Measurements from ENCODE around the gene PTPRN2. TPM values are rescaled to one million over a fixed set of nuclear protein-coding genes. Genes with fewer than 3 reads are reported as not detected.

PTPRN2 gene
- total and polyA plus RNA-seq, 9 of the 15 experiments (the other 6 are each of a cell fraction or from before 2014, with no cell fraction given), result not detected

DNA sequence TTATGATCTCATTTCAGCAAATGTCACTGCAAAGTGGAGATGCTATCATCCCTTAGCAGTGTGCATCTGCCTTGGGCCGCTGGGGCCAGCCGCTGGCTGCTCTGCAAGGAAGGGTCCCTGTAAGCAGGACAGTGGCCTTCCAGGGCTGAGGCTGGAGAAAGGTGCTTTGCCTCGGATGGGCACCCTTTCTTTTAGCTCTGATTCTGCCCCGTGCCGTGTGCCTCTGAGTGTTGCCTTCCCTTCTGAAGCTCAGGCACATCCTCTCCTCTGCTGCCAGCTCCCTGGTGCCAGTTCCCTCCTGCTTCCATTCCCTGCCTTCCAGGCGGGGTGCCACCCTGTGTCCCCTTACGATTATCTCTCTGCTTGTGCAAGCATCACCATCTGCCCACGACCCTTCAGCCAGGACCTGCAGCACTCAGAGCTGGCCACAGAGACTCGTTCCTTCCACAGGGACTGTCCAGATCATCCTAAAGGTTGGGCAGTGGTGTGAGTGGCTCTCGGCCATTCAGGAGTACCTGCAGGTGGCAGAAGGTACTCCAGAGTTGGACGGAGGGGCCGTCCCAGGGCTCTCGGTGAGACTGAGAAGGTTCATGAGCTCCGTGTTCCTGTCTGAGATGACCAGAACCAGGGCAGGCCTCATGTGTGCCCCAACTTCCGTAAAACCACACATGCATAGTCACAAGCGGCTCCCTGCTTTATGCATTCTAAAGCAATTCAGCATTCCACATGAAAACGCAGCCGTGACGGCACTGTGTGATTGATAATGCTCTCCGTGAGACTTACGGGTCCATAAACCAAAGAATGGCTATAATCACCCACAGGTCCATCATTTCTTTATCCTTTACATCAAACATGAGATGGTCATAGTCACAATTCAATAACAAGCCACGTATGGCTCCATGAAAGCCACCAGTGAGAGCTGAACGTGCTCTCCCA is 879.4 kb downstream of the PTPRN2 start (continued):
- TF ChIP-seq TCFL5 (CRISPR knock-in tag; conservative IDR thresholded peaks at IDR 0.05), result no peak
- TF ChIP-seq SUPT5H (IDR thresholded peaks at IDR 0.05), result no peak
- no peak for TF ChIP-seq CREBBP (IDR thresholded peaks at IDR 0.05; ENCODE audit: low read depth, low read length)
- no peak for TF ChIP-seq MEF2D (tag; conservative IDR thresholded peaks at IDR 0.05; ENCODE audit: low read depth)
- no peak for TF ChIP-seq KLF1 (tag; IDR thresholded peaks at IDR 0.05)
- no peak for TF ChIP-seq FOSL1 (tag; conservative IDR thresholded peaks at IDR 0.05)
- no peak for TF ChIP-seq ETS2 (tag; IDR thresholded peaks at IDR 0.05; ENCODE audit: borderline replicate concordance, poor library complexity, severe bottlenecking)

DNA sequence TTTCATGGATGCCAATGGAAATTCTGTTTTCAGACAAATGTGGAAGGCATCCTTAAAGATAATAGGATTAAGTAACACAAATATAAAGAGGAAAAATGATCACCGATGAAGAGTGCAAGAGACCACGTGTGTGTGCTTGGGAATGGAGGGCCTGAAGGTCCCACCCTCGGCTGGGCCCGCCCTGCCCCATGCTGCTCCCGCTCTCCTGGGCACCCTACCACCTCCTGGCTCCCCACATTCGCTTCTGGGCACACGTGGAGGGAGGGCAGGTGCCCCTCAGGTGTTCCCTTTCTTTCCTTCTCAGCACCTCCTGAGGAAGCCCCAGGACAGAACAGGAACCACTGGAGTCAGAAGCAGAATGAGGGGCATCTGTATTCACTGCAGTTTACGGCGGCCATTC is 883.3 kb downstream of the PTPRN2 start:
- ChIA-PET POLR2A (no interaction called here), CTCF (ENCODE audit: low intra/inter-chr PET ratio) (no interaction called here)
- Histone ChIP-seq H3K9ac (ENCODE audit: insufficient read depth in 1 of 2, low read depth in 2 of 2, low read length in 2 of 2) (no peak overlapping the region), H3K4me3 (no peak overlapping the region), H3K9me3 (replicated peaks; ENCODE audit: control insufficient read depth, insufficient read depth, low read depth, low read length) (no peaks in the 10 kb centered on the region), H3K27me3 (ENCODE audit: control insufficient read depth in 2 of 2, insufficient read depth in 2 of 2, low read length in 2 of 2) (peaks cover 64 to 99% of the 10 kb centered on the region in 2 experiments), H3K4me1 (replicated peaks in 1 of 2; ENCODE audit: control insufficient read depth in 2 of 2, insufficient read depth in 2 of 2, low read length in 2 of 2) (no peaks in the 10 kb centered on the region), H3K4me2 (ENCODE audit: insufficient read depth, low read length) (no peak overlapping the region), H3K36me3 (ENCODE audit: control insufficient read depth, insufficient read depth, low read length) (no peaks in the 10 kb centered on the region), H3K9me1 (ENCODE audit: control insufficient read depth, insufficient read depth, low read length) (no peaks in the 10 kb centered on the region), H4K20me1 (replicated peaks; ENCODE audit: control insufficient read depth, insufficient read depth, low read length) (peaks cover 10% of the 10 kb centered on the region; the same call in 1 of the 2 replicates), H2AFZ (ENCODE audit: low read depth, low read length) (no peak overlapping the region), H3K27ac (ENCODE audit: extremely low read depth, low read depth, low read length) (no peak overlapping the region), H3K79me2 (ENCODE audit: control insufficient read depth, insufficient read depth, low read length) (no peaks in the 10 kb centered on the region)
- WGBS (ENCODE audit: insufficient coverage, low coverage, missing lambda C conversion rate), result 0% methylated on average over 9 of the region's 9 CpGs
- intact Hi-C loops (cut with micrococcal nuclease), result no loop called here
- ATAC-seq (no peak), FAIRE-seq (no peak), DNase-seq (ENCODE audit: extremely low read depth in 1 of 4, low spot score in 3 of 4) (no peak)
- BruUV-seq (replicated peaks), result no TSS peak
- in situ Hi-C loops (cut with MboI), result no loop called here
- TF ChIP-seq, protein P1, sequence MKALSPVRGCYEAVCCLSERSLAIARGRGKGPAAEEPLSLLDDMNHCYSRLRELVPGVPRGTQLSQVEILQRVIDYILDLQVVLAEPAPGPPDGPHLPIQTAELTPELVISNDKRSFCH (CRISPR knock-in tag; IDR thresholded peaks at IDR 0.05), result no peak
- TF ChIP-seq, protein P1 (tag; IDR thresholded peaks at IDR 0.05), result no peak
- no peak for TF ChIP-seq ELF2 (CRISPR knock-in tag; IDR thresholded peaks at IDR 0.05)
- no peak for TF ChIP-seq ZNF140 (CRISPR knock-in tag; IDR thresholded peaks at IDR 0.05)
- TF ChIP-seq JUN (IDR thresholded peaks at IDR 0.05; ENCODE audit: borderline replicate concordance, low read depth, low read length), result no peak
- TF ChIP-seq JUN (CRISPR knock-in tag; IDR thresholded peaks at IDR 0.05; ENCODE audit: borderline replicate concordance), result no peak
- TF ChIP-seq ZNF197 (CRISPR knock-in tag; IDR thresholded peaks at IDR 0.05; ENCODE audit: low read depth), result no peak
- no peak for TF ChIP-seq ZNF77 (CRISPR knock-in tag; IDR thresholded peaks at IDR 0.05)
- TF ChIP-seq, protein P2, sequence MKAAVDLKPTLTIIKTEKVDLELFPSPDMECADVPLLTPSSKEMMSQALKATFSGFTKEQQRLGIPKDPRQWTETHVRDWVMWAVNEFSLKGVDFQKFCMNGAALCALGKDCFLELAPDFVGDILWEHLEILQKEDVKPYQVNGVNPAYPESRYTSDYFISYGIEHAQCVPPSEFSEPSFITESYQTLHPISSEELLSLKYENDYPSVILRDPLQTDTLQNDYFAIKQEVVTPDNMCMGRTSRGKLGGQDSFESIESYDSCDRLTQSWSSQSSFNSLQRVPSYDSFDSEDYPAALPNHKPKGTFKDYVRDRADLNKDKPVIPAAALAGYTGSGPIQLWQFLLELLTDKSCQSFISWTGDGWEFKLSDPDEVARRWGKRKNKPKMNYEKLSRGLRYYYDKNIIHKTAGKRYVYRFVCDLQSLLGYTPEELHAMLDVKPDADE (conservative IDR thresholded peaks at IDR 0.05; ENCODE audit: control insufficient read depth, low read depth, low read length), result no peak
- TF ChIP-seq, protein P3, sequence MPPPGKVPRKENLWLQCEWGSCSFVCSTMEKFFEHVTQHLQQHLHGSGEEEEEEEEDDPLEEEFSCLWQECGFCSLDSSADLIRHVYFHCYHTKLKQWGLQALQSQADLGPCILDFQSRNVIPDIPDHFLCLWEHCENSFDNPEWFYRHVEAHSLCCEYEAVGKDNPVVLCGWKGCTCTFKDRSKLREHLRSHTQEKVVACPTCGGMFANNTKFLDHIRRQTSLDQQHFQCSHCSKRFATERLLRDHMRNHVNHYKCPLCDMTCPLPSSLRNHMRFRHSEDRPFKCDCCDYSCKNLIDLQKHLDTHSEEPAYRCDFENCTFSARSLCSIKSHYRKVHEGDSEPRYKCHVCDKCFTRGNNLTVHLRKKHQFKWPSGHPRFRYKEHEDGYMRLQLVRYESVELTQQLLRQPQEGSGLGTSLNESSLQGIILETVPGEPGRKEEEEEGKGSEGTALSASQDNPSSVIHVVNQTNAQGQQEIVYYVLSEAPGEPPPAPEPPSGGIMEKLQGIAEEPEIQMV (tag; conservative IDR thresholded peaks at IDR 0.05; ENCODE audit: low read depth), result no peak
